HepG2 (cell line): ENCODE data around the gene GRIK4.

Source experiments
- NFIB ChIP-seq: sonication (generic); formaldehyde crosslinking; IDR thresholded peaks from 2 replicates; pipeline ENCODE4 v1.9.0; 2021; ENCODE audit warnings: missing genetic modification reagents, mild to moderate bottlenecking, borderline replicate concordance
- POLR2A ChIP-seq, 2 experiments: IDR thresholded peaks; 2 replicates each; pipeline ENCODE4 v1.6.1; 2011; ENCODE audit warnings: low read depth in 2 of 2, low read length in 2 of 2, mild to moderate bottlenecking in 1 of 2, moderate library complexity in 1 of 2; ENCODE audit not compliant: insufficient read depth in 1 of 2
- TF ChIP-seq, protein P1 (sequence below): sonication (generic); formaldehyde crosslinking; IDR thresholded peaks from 2 replicates; pipeline ENCODE4 v1.4.0; 2020; ENCODE audit warnings: mild to moderate bottlenecking, low read depth, missing genetic modification reagents
- TF ChIP-seq, protein P2 (sequence below): sonication (generic); formaldehyde crosslinking; IDR thresholded peaks from 2 replicates; pipeline ENCODE4 v1.4.0; 2020; ENCODE audit warnings: missing genetic modification reagents
- TF ChIP-seq, protein P3 (sequence below), 2 experiments: IDR thresholded peaks; 2 replicates each; pipeline ENCODE4 v1.6.1; 2011 to 2012; ENCODE audit warnings: low read length in 2 of 2, borderline replicate concordance in 1 of 2, low read depth in 1 of 2, mild to moderate bottlenecking in 1 of 2, moderate library complexity in 1 of 2

DNA sequence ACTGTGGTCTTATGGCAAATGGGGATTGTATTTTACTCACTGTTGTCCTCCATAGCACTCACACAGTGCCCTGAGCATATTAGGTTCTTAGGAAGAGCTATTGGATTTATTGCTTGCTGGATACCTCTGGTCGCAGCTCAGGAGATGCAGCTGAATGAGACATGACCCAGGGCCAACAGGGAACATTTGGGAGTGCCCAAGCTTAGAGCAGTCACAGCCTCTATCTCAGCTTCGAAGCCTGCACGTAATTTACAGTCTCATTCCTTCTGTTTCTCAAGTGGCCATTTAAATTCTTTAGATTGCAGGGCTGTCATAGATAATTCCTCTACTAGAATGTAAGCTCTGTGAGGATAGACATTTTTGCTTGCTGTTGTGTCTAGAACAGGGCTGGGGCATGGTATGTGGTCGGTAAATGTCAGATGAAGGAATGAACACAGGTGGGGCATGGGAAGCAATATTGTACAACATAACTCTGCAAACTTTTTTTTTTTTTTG lies 192.8 kb downstream of the GRIK4 start:
- TF ChIP-seq, protein P1, sequence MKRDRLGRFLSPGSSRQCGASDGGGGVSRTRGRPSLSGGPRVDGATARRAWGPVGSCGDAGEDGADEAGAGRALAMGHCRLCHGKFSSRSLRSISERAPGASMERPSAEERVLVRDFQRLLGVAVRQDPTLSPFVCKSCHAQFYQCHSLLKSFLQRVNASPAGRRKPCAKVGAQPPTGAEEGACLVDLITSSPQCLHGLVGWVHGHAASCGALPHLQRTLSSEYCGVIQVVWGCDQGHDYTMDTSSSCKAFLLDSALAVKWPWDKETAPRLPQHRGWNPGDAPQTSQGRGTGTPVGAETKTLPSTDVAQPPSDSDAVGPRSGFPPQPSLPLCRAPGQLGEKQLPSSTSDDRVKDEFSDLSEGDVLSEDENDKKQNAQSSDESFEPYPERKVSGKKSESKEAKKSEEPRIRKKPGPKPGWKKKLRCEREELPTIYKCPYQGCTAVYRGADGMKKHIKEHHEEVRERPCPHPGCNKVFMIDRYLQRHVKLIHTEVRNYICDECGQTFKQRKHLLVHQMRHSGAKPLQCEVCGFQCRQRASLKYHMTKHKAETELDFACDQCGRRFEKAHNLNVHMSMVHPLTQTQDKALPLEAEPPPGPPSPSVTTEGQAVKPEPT (CRISPR knock-in tag): no peak
- no peak for TF ChIP-seq NFIB (CRISPR knock-in tag)
- TF ChIP-seq, protein P2, sequence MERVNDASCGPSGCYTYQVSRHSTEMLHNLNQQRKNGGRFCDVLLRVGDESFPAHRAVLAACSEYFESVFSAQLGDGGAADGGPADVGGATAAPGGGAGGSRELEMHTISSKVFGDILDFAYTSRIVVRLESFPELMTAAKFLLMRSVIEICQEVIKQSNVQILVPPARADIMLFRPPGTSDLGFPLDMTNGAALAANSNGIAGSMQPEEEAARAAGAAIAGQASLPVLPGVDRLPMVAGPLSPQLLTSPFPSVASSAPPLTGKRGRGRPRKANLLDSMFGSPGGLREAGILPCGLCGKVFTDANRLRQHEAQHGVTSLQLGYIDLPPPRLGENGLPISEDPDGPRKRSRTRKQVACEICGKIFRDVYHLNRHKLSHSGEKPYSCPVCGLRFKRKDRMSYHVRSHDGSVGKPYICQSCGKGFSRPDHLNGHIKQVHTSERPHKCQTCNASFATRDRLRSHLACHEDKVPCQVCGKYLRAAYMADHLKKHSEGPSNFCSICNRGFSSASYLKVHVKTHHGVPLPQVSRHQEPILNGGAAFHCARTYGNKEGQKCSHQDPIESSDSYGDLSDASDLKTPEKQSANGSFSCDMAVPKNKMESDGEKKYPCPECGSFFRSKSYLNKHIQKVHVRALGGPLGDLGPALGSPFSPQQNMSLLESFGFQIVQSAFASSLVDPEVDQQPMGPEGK (CRISPR knock-in tag): no peak
- TF ChIP-seq, protein P3, sequence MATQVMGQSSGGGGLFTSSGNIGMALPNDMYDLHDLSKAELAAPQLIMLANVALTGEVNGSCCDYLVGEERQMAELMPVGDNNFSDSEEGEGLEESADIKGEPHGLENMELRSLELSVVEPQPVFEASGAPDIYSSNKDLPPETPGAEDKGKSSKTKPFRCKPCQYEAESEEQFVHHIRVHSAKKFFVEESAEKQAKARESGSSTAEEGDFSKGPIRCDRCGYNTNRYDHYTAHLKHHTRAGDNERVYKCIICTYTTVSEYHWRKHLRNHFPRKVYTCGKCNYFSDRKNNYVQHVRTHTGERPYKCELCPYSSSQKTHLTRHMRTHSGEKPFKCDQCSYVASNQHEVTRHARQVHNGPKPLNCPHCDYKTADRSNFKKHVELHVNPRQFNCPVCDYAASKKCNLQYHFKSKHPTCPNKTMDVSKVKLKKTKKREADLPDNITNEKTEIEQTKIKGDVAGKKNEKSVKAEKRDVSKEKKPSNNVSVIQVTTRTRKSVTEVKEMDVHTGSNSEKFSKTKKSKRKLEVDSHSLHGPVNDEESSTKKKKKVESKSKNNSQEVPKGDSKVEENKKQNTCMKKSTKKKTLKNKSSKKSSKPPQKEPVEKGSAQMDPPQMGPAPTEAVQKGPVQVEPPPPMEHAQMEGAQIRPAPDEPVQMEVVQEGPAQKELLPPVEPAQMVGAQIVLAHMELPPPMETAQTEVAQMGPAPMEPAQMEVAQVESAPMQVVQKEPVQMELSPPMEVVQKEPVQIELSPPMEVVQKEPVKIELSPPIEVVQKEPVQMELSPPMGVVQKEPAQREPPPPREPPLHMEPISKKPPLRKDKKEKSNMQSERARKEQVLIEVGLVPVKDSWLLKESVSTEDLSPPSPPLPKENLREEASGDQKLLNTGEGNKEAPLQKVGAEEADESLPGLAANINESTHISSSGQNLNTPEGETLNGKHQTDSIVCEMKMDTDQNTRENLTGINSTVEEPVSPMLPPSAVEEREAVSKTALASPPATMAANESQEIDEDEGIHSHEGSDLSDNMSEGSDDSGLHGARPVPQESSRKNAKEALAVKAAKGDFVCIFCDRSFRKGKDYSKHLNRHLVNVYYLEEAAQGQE (IDR thresholded peaks at IDR 0.05; ENCODE audit: borderline replicate concordance in 1 of 2, low read depth in 1 of 2, low read length in 2 of 2): no peak
- no peak for TF ChIP-seq POLR2A (IDR thresholded peaks at IDR 0.05; ENCODE audit: insufficient read depth in 1 of 2, low read depth in 2 of 2, low read length in 2 of 2)
